ENCODE results near the gene PHF14.

Gene PHF14

DNA sequence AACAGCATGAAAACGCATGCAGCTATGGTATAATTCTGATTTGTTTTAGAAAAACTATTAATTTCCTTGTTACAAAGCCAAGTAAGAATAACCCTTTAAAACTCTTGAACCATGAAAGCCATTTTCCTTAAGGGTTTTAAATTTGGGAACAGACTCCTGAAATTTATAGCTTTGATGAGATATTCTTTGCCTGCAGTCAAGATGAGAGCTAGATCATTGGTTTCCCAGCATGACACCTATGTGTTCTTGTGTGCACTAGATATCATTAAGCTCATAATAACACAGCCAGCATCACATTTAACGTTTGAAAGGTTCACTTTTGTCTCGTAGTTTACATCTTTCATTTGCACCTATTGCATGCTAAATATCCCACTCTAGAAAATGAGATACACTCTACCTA, 202.2 kb downstream of the PHF14 start:
- no peak for DNase-seq

DNA sequence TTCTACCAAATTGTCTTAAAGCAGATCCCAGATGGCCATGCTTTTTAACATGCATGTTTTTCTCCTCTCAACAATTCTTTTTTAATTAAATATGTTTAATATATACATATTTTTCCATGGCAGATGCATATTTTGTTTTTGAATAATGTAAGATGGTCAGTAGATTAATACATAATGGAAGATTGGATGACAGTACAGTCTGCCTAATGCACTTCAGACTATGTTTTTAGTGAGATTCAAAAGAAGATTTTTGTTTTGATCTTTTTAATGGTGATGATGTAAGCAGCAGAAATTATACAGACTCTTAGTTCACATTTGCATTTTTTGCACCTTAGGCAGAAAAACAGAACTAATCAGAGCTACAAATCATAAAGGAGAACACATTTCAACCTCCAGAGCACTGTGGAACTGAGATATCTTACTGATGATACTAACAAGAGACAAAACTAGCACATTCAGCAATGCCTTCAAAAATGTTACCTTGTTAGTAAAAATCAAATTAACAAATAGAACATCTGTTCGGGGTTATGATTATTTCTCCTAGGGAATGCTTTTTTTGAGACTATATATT, 203.4 kb downstream of the PHF14 start:
- no peak for DNase-seq

DNA sequence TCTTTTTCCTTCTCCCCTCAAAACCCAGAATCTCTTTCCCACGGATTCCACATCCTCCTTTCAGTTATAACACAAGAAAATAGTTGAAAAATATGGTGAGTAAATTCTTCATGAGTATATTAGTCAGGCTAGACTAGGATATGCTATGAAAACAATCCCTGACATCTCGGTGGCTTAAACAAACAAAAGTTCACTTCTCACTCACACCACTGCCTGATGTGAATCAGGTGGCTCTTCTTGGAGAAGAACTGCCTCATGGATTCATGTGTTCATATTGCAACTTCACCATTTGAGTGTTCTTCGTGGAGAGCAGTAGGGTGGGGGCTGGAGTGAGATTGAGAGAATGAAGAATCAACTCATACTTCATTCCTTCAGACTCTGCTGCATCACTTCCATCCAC, 204.1 kb downstream of the PHF14 start:
- DNase-seq = no peak

GRCh38 chr7:11181590-11181989, 207.9 kb downstream of the PHF14 start:
- DNase-seq = no peak

- no peak for DNase-seq
Measured at GRCh38 chr7:11182736-11183135, 209.1 kb downstream of the PHF14 start.

- no peak for DNase-seq
Measured at GRCh38 chr7:11185179-11185815, 211.6 kb downstream of the PHF14 start.

- DNase-seq = no peak
Measured at GRCh38 chr7:11188529-11189310, 215.0 kb downstream of the PHF14 start.

DNA sequence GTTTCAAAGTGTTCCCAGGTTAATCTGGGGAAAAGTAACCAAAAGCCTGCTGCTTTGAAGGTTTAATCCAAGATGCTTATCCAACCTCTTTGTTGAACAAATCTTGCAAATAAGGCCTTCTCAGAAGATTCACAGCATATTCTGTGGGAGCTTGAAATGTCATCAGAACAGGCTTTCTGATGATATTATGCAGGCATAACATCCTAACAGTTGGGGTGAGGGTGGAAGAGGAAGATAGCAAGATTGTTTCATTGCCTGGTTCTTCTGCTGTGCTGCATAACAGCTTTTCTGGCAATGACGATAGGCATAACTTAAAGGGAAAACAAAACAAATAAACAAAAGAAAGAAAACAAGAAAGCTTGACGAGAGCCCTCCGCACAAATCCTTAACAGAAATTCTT, 217.4 kb downstream of the PHF14 start:
- no peak for DNase-seq

GRCh38 chr7:11191574-11192220, 218.0 kb downstream of the PHF14 start:
- DNase-seq = no peak

GRCh38 chr7:11192506-11192905, 218.8 kb downstream of the PHF14 start:
- no peak for DNase-seq

DNA sequence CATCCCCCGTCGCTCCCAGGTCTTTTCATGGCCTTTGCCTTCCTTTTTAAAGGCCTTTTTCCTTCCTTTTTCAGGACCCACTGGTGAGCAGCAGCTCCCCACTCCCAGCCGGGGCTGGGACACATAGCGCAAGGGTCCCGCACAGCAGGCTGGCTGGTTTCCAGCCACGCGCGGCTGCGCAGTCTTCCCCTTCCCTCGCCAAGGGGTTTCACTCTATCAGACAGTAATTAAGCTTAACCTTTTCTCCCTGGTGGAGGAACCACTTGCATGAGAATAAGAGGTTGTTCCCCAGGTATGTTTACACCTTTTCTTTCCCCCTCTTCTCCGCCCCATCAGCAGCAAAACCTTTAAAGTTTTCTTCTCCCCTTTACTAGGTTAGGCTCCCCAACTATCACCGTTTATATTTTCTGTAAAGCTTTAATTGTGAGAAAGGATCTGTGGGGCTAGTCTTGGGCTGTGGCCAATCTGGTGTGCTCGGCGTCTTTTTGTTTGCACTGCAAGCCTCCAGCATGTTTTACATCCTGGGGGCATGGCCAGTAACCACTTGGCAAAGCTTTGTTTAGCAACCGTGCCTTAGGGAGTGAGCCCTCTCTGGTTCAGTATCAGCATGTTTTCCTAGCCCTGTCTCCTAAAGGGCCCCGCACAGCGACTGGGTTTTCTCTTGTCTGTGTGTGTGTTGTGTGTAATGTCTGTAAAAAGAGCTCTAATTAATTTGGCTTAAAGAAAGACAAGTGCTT, 219.6 kb downstream of the PHF14 start:
- peak; percentile 53 for DNase-seq

- no peak for DNase-seq
Measured at GRCh38 chr7:11193888-11194287, 220.2 kb downstream of the PHF14 start.

DNA sequence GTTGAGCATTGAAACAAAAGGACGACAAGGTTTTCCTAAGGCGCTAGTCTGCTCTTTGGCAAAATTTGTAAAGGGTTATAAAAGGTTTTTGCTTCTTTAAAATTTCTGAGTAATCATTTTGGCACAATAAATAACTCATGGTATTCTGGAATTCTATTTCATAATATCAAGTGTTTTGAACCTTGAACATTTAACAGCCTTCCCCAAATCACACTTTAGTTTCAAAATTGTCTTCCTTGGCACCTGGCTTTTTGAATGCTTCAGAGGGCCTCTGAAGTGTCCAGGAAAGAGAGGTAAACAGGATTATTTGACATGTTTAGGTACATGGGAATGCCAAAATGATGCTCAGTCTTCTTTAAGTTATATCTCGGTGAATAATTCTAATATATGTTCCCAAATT, 220.8 kb downstream of the PHF14 start:
- no peak for DNase-seq

DNA sequence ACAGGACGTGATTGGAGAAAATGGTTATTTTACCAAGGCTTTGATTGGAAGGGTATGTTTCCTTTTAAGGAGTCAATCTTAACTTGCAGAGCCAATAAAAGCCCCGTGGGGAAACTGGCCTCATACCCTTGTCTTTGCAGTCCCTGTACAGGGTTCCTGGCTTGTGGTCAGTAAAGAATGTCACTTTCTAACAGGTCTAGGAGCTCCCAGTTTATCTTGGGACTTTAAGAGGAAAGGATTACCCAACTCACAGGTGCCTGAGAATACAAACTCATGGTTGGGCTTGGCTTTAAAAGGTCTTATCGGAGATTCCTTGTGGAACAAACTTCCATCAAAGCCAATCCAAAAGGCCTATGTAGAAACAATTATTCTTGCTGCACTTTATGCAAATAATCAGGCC, 221.8 kb downstream of the PHF14 start:
- DNase-seq = no peak

DNA sequence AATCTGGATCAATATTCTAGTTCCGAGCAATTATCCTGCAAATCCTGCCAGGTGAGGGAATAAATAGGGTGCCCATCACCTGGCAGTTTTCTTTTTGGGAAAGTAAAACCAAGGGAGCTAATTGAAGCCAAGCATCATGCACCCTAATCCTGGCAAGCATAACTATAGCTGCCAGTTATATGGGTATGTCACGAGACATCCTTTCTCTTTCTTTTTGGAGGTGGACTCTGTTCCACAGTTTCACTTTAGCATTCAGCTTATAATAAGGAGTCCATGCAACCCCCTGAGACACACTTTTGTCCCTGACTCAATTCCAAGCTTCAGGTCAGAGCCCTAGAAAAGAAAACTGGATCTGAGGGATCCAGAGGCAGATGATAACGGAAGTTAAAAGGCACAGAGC, 222.5 kb downstream of the PHF14 start:
- DNase-seq = no peak

DNA sequence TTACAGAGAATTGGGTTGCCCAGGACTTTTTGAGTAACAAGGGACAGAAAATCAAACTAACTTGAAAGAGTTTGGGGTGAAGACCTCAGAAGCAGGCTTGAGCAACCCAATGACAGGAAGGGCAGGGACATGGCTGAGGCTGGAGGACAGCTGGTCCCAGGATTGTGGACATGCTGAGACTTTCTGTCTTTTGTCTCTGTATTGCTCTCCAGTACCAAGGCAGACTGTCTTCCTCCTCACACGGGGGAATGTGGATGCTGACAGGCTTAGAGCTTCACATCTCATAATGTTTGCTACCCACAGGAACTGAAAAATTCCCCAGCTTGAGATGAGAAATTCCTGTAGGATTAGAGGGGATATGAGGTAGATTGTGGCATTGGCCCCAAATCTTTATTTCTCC, 229.6 kb downstream of the PHF14 start:
- no peak for DNase-seq

DNA sequence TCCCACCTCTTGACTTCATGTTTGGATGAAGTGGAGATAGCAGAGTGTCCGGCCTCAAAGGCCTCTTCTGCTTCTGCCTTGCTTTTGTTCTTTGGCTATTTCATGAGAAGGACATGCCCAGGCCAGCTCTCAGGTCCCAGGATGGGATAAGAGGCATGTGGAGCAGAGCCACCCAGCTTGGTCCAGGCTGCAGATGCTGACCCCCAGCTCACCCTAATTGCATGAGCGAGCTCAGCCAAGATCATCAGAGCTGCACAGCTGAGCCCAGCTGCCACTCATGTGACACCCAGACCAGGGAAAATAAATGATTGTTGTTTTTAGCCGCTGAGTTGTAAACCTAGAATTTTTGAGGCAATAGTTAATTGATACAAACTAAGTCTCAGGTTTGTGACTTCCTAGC, 230.0 kb downstream of the PHF14 start:
- DNase-seq = no peak

DNA sequence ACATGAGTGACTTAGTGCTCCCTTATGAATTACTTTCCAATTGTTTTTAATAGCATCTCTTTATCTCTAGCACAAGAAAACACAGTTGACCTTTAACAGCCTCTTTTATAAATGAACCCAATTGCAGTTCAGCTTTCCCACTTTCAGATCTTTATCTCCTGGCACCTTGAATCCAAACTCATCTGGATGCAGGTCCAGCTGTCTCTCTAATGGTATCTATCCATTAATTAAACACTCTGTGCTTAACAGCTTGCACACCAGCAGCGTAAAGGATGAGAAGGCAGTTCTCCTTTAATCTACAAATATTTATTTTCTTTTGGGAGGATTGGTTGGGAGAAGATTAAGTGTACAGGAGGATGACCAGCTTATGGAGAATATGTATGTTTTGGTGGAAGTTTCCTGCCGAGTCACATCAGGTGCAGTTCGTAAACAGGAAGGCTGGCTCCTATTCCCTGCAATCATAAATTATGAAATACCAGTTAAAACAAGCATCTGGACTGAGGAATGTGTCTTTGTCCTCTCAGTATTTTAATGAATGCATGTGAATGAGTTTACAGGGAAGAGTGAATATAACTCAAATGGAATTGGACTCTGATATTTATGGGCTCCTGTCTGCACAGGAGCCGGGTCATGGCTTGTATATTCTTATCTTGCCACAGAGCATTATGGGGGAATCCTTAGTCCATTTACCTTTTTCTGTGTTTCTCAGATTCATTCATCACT, 232.7 kb downstream of the PHF14 start:
- DNase-seq = no peak

- DNase-seq = no peak
Measured at GRCh38 chr7:11207565-11207964, 233.9 kb downstream of the PHF14 start.

- DNase-seq = no peak
Measured at GRCh38 chr7:11208883-11209465, 235.3 kb downstream of the PHF14 start.

GRCh38 chr7:11210374-11210773, 236.7 kb downstream of the PHF14 start:
- DNase-seq = no peak

DNA sequence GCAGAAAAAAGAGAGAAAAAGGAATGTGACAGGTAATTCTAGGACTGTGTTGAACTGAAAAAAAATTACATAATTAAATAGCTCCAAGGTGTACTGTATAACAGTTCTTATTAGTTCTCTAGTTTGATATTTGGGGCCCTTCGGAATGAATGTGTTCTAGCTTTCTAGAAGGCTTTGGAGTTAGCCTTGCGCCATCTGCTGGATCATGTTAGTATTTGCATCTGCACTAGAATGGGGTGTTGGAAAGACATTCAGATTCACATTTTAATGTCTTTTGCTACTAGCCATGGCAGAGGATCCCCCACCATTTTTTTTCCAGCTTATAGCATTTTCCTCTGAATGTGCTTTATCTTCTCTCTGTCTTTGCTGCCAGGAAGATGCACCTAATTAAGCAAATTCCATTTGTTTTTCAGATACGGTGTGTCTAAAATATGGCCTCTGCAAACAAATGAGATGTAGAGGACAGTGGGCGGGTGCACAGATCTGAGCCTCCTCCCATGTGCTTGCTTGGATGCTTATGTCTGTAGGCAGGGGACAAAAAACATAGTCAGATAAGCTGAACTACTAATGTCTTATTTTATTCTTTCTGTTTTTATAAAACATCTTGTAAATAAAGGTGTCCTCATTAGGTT, 238.5 kb downstream of the PHF14 start:
- peak; percentile 57 for DNase-seq

All from NCI-H774 (cell line).